PC-3 (cell line): ENCODE results near the gene TDP2. TPM values are rescaled to one million over a fixed set of nuclear protein-coding genes. Genes with fewer than 3 reads are reported as not detected.

Experiments used
- ATAC-seq: fragments of 200-7000 bp; cut with Tn5 transposase; 2 replicates; pipeline ENCODE4 v1.9.1; 2020; ENCODE audit warnings: mild to moderate bottlenecking, moderate library complexity
- BruUV-seq: library from RNA; stranded (reverse); fragments of 400-500 nt; replicated peaks from 2 replicates; lab custom pipeline; 2021; lab: Mats Ljungman, UMichigan
- CTCF ChIA-PET: fragments of 300-600 bp; sonication (Branson Sonifier 250); formaldehyde crosslinking; loops from one replicate; lab custom pipeline; 2022; ENCODE audit warnings: antibody characterized with exemption; lab: Charles Lee
- POLR2A ChIA-PET: fragments of 300-600 bp; sonication (Branson Sonifier 250); formaldehyde crosslinking; loops from one replicate; lab custom pipeline; 2022; ENCODE audit warnings: antibody characterized with exemption; ENCODE audit not compliant: unreplicated experiment; lab: Charles Lee
- DNase-seq: peaks from one replicate; pipeline ENCODE4 v3.0.0-alpha.2; 2015
- H2AFZ ChIP-seq: fragments of 300-600 bp; sonication (generic); 2 replicates; pipeline ENCODE4 v1.6.0; 2016; ENCODE audit warnings: antibody characterized with exemption, low read length
- H3F3A ChIP-seq: fragments of 300-600 bp; sonication (generic); one replicate; pipeline ENCODE4 v1.6.0; 2017; ENCODE audit warnings: antibody characterized with exemption, low read length, control low read depth, mild to moderate bottlenecking; ENCODE audit not compliant: unreplicated experiment
- H3K27ac ChIP-seq: fragments of 300-600 bp; sonication (generic); 2 replicates; pipeline ENCODE4 v1.5.1; 2016; ENCODE audit warnings: mild to moderate bottlenecking, low read length
- H3K27me3 ChIP-seq: fragments of 300-600 bp; sonication (generic); 2 replicates; pipeline ENCODE4 v1.6.1; 2016; ENCODE audit warnings: low read length, mixed read lengths
- H3K36me3 ChIP-seq: fragments of 300-600 bp; sonication (generic); 2 replicates; pipeline ENCODE4 v1.6.1; 2016; ENCODE audit warnings: low read depth, mixed run types, low read length, mixed read lengths
- H3K4me1 ChIP-seq: fragments of 300-600 bp; sonication (generic); 2 replicates; pipeline ENCODE4 v1.5.1; 2016; ENCODE audit warnings: low read length; ENCODE audit not compliant: insufficient read depth
- H3K4me2 ChIP-seq: fragments of 300-600 bp; sonication (generic); 2 replicates; pipeline ENCODE4 v1.6.0; 2016; ENCODE audit warnings: low read length
- H3K4me3 ChIP-seq: fragments of 300-600 bp; sonication (generic); 2 replicates; pipeline ENCODE4 v1.5.1; 2016; ENCODE audit warnings: mild to moderate bottlenecking, low read length, mixed read lengths
- H3K79me2 ChIP-seq: fragments of 300-600 bp; sonication (generic); 2 replicates; pipeline ENCODE4 v1.6.1; 2017; ENCODE audit warnings: low read length, mixed read lengths
- H3K9ac ChIP-seq: fragments of 300-600 bp; sonication (generic); 2 replicates; pipeline ENCODE4 v1.6.0; 2016; ENCODE audit warnings: mild to moderate bottlenecking, low read length
- H3K9me2 ChIP-seq: fragments of 300-600 bp; sonication (generic); replicated peaks from 2 replicates; pipeline ENCODE4 v1.6.1; 2016; ENCODE audit warnings: mixed run types, low read length, mixed read lengths
- H3K9me3 ChIP-seq: fragments of 300-600 bp; sonication (generic); 2 replicates; pipeline ENCODE4 v1.6.1; 2016; ENCODE audit warnings: low read length, mixed read lengths
- H4K20me1 ChIP-seq: fragments of 300-600 bp; sonication (generic); 2 replicates; pipeline ENCODE4 v1.6.1; 2016; ENCODE audit warnings: low read length, mixed read lengths
- CTCF ChIP-seq: fragments of 300-600 bp; sonication (generic); conservative IDR thresholded peaks from 2 replicates; pipeline ENCODE4 v1.5.1; 2017; ENCODE audit warnings: antibody characterized with exemption, low read depth, mild to moderate bottlenecking, low read length
- EZH2 ChIP-seq: fragments of 300-600 bp; sonication (generic); IDR thresholded peaks from one replicate; pipeline ENCODE4 v1.6.1; 2017; ENCODE audit warnings: antibody characterized with exemption, mild to moderate bottlenecking, low read length; ENCODE audit not compliant: unreplicated experiment
- EZH2phosphoT487 ChIP-seq: fragments of 300-600 bp; sonication (generic); IDR thresholded peaks from 2 replicates; pipeline ENCODE4 v1.6.1; 2018; ENCODE audit warnings: mild to moderate bottlenecking, antibody characterized with exemption, low read length, borderline replicate concordance
- intact Hi-C: fragments of 100-400 bp; cut with micrococcal nuclease; formaldehyde crosslinking; loops from 2 replicates; pipeline ENCODE4 v1.9.0; 2023
- total RNA-seq: library from RNA; depleted of rRNA; stranded (reverse); fragments of >200 nt; gene quantifications from 2 replicates; pipeline ENCODE4 v1.2.3, GENCODE V29; 2014

The TDP2 gene
- total RNA-seq, 1 experiment from 2014 or later = 20.6 TPM

- CTCF ChIA-PET = interaction anchor here (0.6 kb wide), 1 partner anchor 266 kb away, joined by 4 read pairs; no protein-coding TSS in a partner anchor
- no peaks in the 10 kb centered on the region for H3K4me1 ChIP-seq
- no peaks in the 10 kb centered on the region for H3K9me3 ChIP-seq
- no peak for TF ChIP-seq EZH2
- no peak for TF ChIP-seq CTCF
- TF ChIP-seq EZH2phosphoT487 = no peak
- H3K4me2 ChIP-seq = no peak overlapping the region
- intact Hi-C loops = loop anchor here (2.0 kb wide), 1 partner anchor 64 kb away; no protein-coding TSS in a partner anchor
- H3K27me3 ChIP-seq = no peaks in the 10 kb centered on the region
- no TSS peak for BruUV-seq
- DNase-seq = no peak
- H2AFZ ChIP-seq = no peak overlapping the region
- H3K27ac ChIP-seq = no peak overlapping the region
- ATAC-seq = 0 out of 2 replicates have a peak, but pooled peaks have one; percentile 15
- no peak overlapping the region for H3K4me3 ChIP-seq
- H3K9ac ChIP-seq = no peak overlapping the region
- H4K20me1 ChIP-seq = no peaks in the 10 kb centered on the region
- no peaks in the 10 kb centered on the region for H3F3A ChIP-seq
- POLR2A ChIA-PET = no interaction called here
- no peaks in the 10 kb centered on the region for H3K79me2 ChIP-seq
- no peaks in the 10 kb centered on the region for H3K9me2 ChIP-seq
- H3K36me3 ChIP-seq = peaks cover 44% of the 10 kb centered on the region
Observed at GRCh38 chr6:24702720-24703282, 36.1 kb upstream of the TDP2 start.

- Histone ChIP-seq H3K4me1 (no peaks in the 10 kb centered on the region), H3K27me3 (no peaks in the 10 kb centered on the region), H3K9me3 (no peaks in the 10 kb centered on the region), H4K20me1 (no peaks in the 10 kb centered on the region), H3K9me2 (no peaks in the 10 kb centered on the region), H3K9ac (no peak overlapping the region), H2AFZ (no peak overlapping the region), H3K27ac (no peak overlapping the region), H3K4me3 (no peak overlapping the region), H3K36me3 (peaks cover 16% of the 10 kb centered on the region; the same call in 1 of the 2 replicates), H3K79me2 (no peaks in the 10 kb centered on the region), H3K4me2 (no peak overlapping the region), H3F3A (no peaks in the 10 kb centered on the region)
- intact Hi-C loops = loop anchor here (5.0 kb wide), 2 partner anchors 272 to 417 kb away; no protein-coding TSS in a partner anchor
- no peak for TF ChIP-seq EZH2phosphoT487
- TF ChIP-seq CTCF = no peak
- no peak for TF ChIP-seq EZH2
- ATAC-seq = no peak
- ChIA-PET POLR2A (no interaction called here), CTCF (no interaction called here)
- BruUV-seq = no TSS peak
- no peak for DNase-seq
Observed at GRCh38 chr6:24699521-24700359, 33.0 kb upstream of the TDP2 start.
